HepG2 (cell line): Measurements from ENCODE around the gene PCBP2.
"Not testable (repeated sequence)": the region's sequence is repeated elsewhere in the genome, so short reads cannot be mapped to it uniquely, and the experiment has no call there.

Experiments used
- CEBPB ChIP-seq: IDR thresholded peaks from 2 replicates; pipeline ENCODE4 v1.6.1; 2011; ENCODE audit warnings: low read depth, low read length, improper control_type of control experiment, borderline replicate concordance
- CTCF ChIP-seq: sonication (generic); formaldehyde crosslinking; IDR thresholded peaks from 2 replicates; pipeline ENCODE4 v1.5.0; 2020; ENCODE audit warnings: mild to moderate bottlenecking, missing genetic modification reagents, moderate library complexity
- FOXM1 ChIP-seq: sonication (generic); formaldehyde crosslinking; IDR thresholded peaks from 2 replicates; pipeline ENCODE4 v1.5.0; 2020; ENCODE audit warnings: missing genetic modification reagents
- GABPA ChIP-seq, 2 experiments: IDR thresholded peaks; 2 replicates each; pipeline ENCODE4 v1.6.1; 2011 to 2016; ENCODE audit warnings: low read depth in 2 of 2, low read length in 1 of 2, missing biosample characterization in 1 of 2, missing genetic modification characterization in 1 of 2
- NR2C2 ChIP-seq: sonication (generic); formaldehyde crosslinking; IDR thresholded peaks from 2 replicates; pipeline ENCODE4 v1.4.0; 2020; ENCODE audit warnings: missing genetic modification reagents, mild to moderate bottlenecking, moderate library complexity, borderline replicate concordance
- RARG ChIP-seq: sonication (generic); formaldehyde crosslinking; IDR thresholded peaks from 2 replicates; pipeline ENCODE4 v1.4.0; 2020; ENCODE audit warnings: low read depth, mild to moderate bottlenecking, missing genetic modification reagents
- ZKSCAN1 ChIP-seq: fragments of 150-350 bp; IDR thresholded peaks from 2 replicates; pipeline ENCODE4 v1.6.1; 2014; ENCODE audit warnings: low read length
- ZNF3 ChIP-seq: IDR thresholded peaks from 2 replicates; pipeline ENCODE4 v1.7.0; 2017; ENCODE audit warnings: inconsistent platforms
- ZNF761 ChIP-seq: sonication (generic); formaldehyde crosslinking; conservative IDR thresholded peaks from 2 replicates; pipeline ENCODE4 v1.4.0; 2020; ENCODE audit warnings: mild to moderate bottlenecking, missing genetic modification reagents
- ZNF775 ChIP-seq: sonication (generic); formaldehyde crosslinking; IDR thresholded peaks from 2 replicates; pipeline ENCODE4 v1.4.0; 2020; ENCODE audit warnings: missing genetic modification reagents, mild to moderate bottlenecking, moderate library complexity, borderline replicate concordance
- TF ChIP-seq, protein P1 (sequence below): IDR thresholded peaks from 2 replicates; pipeline ENCODE4 v1.6.1; 2016; ENCODE audit warnings: control low read depth
- TF ChIP-seq, protein P2 (sequence below): IDR thresholded peaks from 2 replicates; pipeline ENCODE4 v1.6.1; 2016; ENCODE audit warnings: mild to moderate bottlenecking
- TF ChIP-seq, protein P3 (sequence below): IDR thresholded peaks from 2 replicates; pipeline ENCODE4 v1.6.1; 2018; ENCODE audit warnings: missing genetic modification reagents

- not testable (repeated sequence) for TF ChIP-seq CEBPB; FOXM1 (CRISPR knock-in tag); ZNF775 (CRISPR knock-in tag); ZNF761 (CRISPR knock-in tag); CTCF (CRISPR knock-in tag); ZKSCAN1; GABPA (IDR thresholded peaks at IDR 0.05; ENCODE audit: low read depth, low read length); GABPA (CRISPR knock-in tag; IDR thresholded peaks at IDR 0.05; ENCODE audit: low read depth); RARG; NR2C2 (CRISPR knock-in tag); ZNF3 (CRISPR knock-in tag)
- TF ChIP-seq, protein P1, sequence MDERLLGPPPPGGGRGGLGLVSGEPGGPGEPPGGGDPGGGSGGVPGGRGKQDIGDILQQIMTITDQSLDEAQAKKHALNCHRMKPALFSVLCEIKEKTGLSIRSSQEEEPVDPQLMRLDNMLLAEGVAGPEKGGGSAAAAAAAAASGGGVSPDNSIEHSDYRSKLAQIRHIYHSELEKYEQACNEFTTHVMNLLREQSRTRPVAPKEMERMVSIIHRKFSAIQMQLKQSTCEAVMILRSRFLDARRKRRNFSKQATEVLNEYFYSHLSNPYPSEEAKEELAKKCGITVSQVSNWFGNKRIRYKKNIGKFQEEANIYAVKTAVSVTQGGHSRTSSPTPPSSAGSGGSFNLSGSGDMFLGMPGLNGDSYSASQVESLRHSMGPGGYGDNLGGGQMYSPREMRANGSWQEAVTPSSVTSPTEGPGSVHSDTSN, result not testable (repeated sequence)
- TF ChIP-seq, protein P2, sequence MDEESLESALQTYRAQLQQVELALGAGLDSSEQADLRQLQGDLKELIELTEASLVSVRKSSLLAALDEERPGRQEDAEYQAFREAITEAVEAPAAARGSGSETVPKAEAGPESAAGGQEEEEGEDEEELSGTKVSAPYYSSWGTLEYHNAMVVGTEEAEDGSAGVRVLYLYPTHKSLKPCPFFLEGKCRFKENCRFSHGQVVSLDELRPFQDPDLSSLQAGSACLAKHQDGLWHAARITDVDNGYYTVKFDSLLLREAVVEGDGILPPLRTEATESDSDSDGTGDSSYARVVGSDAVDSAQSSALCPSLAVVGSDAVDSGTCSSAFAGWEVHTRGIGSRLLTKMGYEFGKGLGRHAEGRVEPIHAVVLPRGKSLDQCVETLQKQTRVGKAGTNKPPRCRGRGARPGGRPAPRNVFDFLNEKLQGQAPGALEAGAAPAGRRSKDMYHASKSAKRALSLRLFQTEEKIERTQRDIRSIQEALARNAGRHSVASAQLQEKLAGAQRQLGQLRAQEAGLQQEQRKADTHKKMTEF (CRISPR knock-in tag), result not testable (repeated sequence)
- TF ChIP-seq, protein P3, sequence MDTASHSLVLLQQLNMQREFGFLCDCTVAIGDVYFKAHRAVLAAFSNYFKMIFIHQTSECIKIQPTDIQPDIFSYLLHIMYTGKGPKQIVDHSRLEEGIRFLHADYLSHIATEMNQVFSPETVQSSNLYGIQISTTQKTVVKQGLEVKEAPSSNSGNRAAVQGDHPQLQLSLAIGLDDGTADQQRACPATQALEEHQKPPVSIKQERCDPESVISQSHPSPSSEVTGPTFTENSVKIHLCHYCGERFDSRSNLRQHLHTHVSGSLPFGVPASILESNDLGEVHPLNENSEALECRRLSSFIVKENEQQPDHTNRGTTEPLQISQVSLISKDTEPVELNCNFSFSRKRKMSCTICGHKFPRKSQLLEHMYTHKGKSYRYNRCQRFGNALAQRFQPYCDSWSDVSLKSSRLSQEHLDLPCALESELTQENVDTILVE (CRISPR knock-in tag), result not testable (repeated sequence)
Measured at GRCh38 chr12:53422247-53422646, 29.7 kb upstream of the PCBP2 start.
